Inflammatory macrophage (primary cell): ENCODE data around the gene SORBS2.

Source experiments
- DNase-seq, 2 donors: peaks; one replicate each; pipeline ENCODE4 v3.0.0-alpha.2; 2020 to 2022

SORBS2 gene

DNA sequence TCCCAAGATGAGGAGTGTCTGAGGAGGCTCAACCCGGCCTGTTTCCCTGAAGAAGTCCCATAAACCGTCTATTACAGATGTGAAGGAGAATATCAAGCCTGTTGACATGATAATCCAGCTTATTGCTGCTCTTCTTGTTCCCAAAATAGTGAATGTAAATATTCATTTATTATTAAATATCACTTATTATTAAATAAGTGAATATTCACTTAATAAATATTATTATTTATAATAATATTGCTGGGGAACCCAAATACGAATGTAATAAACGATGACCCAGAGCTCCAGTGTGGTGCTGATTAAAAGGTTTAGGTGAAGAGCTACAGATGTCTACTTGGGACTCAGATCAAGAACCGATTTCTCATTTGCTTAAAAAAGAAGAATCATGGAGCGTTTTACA lies 23.8 kb upstream of the SORBS2 start:
- DNase-seq = no peak

DNA sequence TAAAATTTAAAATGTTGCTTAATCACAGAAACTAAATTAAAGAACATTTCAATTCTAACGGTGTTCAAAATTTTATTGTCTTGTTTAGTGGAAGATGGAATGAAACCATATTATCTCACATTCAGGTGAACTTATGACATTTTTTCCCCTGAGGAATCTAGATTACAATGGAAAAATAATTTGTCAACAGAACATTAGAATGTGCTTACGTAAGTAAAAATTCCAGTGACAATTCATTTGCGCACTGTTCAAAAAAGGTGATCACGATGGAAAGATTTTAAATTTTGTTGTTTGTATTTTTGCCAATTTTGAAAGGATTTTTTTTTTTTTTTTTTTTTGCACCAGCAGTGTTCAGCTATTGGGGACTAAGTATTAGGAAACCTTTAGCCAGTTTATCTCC lies 23.3 kb upstream of the SORBS2 start:
- DNase-seq = no peak

GRCh38 chr4:185834778-185835177 lies 22.8 kb upstream of the SORBS2 start:
- DNase-seq = no peak

DNA sequence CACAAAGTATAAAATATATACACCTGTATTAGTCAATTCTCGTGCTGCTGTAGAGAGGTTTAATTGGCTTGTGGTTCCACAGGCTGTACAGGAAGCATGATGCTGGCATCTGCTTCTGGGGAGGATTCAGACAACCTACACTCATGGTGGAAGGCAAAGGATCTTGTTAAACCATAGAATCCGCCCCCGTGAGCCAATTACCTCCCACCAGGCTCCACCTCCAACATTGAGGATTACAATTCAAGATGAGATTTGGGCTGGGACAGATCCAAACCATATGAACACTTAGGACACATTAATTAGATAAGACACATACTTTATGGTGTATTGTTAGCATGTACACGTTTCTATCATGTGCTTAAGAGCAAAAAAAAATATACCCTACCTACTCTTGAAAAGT lies 22.1 kb upstream of the SORBS2 start:
- no peak for DNase-seq

DNA sequence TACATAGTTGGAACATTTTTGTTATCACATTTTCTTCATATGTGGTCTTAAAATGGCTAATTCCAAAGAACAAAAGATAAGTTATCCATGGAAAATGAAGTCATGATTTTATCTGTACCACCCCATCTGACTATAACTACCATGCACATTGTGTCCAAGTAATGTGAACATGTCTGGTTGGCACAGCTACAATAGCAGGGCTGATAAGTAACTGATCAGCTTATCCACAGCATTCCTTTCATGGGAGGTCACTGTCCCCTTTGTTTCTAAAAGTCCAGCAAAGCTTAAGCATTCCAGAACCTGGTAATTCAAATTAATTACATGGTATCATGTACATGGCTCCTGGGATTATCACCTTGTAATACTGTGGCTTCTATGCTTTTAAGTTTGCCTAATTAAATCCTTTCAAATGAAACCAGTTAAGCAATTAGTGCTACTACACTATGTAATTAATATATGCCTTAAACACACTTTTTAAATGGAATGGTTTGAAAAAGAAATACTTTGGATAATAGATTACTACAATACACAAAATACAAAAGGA lies 21.1 kb upstream of the SORBS2 start:
- DNase-seq = no peak

GRCh38 chr4:185831125-185831815 lies 19.3 kb upstream of the SORBS2 start:
- DNase-seq = no peak

- no peak for DNase-seq
Observed at GRCh38 chr4:185830263-185830994, 18.4 kb upstream of the SORBS2 start.

- no peak for DNase-seq
Observed at GRCh38 chr4:185826381-185826780, 14.4 kb upstream of the SORBS2 start.

GRCh38 chr4:185825737-185826136 lies 13.7 kb upstream of the SORBS2 start:
- no peak for DNase-seq

- DNase-seq = no peak
Observed at GRCh38 chr4:185822791-185823190, 10.8 kb upstream of the SORBS2 start.

DNA sequence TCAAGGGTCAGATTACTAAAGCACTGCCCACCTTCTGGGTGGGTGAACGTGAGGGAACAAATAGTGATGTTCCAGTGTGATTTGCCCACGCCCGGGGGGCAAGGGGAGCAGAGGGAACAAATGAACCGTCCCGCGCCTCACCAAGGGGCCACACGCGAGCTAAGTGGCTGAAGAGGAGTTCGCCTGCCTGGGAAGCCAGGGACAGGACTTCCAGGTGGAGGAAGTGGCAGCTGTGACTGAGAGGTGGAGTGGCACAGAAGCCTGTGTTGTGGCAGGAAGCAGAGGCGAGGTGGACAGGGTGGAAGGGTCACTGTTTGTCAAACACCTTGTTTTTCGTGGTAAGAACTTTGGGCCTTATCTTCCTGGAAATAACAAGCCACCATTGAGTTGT lies 9.0 kb upstream of the SORBS2 start:
- no peak for DNase-seq

GRCh38 chr4:185820146-185821028 lies 8.4 kb upstream of the SORBS2 start:
- DNase-seq = no peak

DNA sequence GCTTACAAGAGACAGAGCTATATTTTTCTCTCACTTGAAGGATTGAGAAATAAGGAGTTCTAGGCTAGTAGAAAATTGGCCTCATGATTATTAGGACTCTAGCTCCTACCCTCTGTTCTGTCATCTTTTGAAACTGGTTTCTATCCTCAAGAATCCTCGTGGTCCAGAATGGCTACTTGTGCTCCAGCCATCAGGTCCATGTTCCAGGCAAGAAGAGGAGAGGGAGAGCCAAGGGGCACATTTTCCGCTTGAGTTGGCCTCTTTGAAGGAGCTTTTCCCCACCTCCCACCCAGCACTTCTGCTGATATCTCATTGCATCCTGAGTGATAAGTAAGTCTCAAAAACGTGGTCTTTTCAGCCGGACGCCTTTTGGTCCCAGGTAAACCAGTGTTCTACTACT lies 7.2 kb upstream of the SORBS2 start:
- no peak for DNase-seq

DNA sequence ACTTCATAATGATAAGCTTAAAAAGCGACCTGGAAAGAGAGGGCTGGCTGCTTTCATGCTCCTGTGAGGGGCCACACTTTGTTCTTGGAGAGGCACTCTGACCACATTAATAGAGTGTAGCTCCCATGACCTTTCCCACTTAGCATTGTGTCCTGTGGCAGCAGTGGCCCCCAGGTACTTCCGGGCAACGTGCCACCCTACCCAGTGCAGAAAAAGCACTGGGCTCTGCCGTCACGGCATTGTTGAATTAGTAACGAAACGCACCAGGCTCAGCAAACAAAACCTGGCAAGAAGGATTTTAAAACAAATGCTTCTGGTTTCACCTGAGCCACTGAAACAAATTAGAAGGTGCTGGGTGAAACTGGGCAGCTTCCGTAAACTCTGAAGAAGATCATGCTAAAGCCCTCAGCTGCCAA lies 5.4 kb upstream of the SORBS2 start:
- no peak for DNase-seq

- no peak for DNase-seq
Observed at GRCh38 chr4:185813133-185813532, 1.1 kb upstream of the SORBS2 start.

GRCh38 chr4:185810746-185811508 lies 1.1 kb downstream of the SORBS2 start:
- no peak for DNase-seq

DNA sequence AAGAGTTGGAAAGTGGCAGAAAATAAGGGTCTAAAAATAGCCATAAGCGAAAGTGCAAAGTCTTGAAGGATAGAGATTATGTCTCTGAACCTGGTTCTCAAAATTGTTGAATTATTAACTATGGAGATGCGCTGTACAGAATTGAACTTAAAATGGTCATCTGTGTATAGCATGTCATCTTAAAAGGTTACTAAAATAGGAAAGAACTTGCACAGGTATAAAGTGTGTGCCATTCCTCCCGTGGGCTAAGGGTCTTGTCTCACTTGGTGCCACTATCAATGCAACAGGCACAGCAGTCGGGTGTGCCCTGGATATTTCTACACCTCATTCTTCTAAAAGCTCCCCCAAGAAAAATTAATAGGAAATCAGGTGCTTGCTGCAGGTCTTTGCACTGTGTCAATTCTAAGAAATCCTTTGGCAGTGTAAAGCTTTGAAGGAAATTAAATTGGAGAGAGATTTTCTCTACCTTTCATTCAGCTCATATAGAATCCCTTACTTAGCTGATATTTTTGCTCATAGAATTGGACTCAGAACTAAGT lies 2.4 kb downstream of the SORBS2 start:
- DNase-seq = no peak

DNA sequence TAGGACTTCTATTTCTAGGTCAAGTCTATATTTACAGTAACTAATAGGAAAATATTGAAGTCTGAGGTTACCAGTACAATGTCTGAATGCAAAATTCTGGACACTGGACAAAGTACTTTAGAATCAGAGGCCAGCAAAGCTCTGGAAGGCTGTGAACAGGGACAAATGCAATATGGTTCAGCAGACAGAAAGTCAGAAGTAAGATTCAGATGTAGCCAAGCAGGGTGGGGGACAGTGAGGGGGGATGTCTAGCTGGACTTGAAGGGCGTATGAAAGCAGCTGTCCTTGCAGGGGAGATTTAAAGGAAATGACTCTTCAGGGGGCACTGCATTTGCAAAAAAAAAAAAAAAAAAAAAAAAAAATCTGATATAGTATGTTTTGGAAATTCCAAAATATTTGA lies 2.9 kb downstream of the SORBS2 start:
- no peak for DNase-seq

GRCh38 chr4:185805979-185806378 lies 6.0 kb downstream of the SORBS2 start:
- DNase-seq = no peak

GRCh38 chr4:185805262-185805802 lies 6.7 kb downstream of the SORBS2 start:
- DNase-seq = no peak

DNA sequence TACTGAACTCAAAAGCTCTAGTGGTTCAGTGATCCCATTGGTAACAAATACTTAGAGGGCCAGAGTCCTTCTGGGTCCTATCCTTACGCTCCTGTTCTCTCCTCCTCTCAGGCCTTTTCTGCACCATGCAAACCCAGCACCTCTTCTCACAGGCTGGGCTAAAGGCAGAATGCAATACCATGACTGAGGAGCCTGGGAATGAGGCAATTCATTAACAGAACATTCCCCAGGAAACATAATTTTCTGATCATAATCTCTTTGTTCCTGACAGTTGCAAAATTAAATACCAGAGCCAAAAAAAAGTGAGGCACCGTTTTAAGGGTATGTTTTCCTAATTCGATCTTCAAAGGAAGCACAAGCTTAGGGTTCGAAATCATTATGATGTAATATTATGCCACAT lies 9.0 kb downstream of the SORBS2 start:
- DNase-seq = no peak

DNA sequence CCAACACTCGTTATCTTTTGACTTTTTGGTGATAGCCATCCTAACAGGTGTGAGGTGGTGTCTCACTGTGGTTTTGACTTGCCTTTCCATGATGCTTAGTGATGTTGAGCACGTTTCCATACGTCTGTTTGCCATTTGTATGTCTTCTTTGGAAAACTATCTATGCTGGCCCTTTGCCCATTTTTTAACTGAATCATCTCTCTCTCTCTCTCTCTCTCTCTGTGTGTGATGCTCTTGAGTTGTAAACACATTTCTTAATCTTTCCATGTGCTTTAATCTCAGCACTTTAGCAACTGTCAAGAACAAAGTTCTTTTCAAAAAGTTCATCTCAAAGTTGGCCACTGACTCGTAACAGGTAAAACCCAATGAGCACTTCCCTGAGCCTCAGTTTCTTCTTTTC lies 10.5 kb downstream of the SORBS2 start:
- no peak for DNase-seq
